Activated CD4-positive, CD25-positive, alpha-beta regulatory T cell treated with anti-CD3 and anti-CD28 coated beads, Interleukin-2, amount 50 U/mL, for 16 hours (primary cell): ENCODE measurements around the gene MEPCE.
"Not testable (repeated sequence)": the region's sequence is repeated elsewhere in the genome, so short reads cannot be mapped to it uniquely, and the experiment has no call there.

Experiments
- DNase-seq: peaks from one replicate; pipeline ENCODE4 v3.0.0-alpha.2; 2020; ENCODE audit warnings: low read depth, low spot score

The MEPCE gene, protein sequence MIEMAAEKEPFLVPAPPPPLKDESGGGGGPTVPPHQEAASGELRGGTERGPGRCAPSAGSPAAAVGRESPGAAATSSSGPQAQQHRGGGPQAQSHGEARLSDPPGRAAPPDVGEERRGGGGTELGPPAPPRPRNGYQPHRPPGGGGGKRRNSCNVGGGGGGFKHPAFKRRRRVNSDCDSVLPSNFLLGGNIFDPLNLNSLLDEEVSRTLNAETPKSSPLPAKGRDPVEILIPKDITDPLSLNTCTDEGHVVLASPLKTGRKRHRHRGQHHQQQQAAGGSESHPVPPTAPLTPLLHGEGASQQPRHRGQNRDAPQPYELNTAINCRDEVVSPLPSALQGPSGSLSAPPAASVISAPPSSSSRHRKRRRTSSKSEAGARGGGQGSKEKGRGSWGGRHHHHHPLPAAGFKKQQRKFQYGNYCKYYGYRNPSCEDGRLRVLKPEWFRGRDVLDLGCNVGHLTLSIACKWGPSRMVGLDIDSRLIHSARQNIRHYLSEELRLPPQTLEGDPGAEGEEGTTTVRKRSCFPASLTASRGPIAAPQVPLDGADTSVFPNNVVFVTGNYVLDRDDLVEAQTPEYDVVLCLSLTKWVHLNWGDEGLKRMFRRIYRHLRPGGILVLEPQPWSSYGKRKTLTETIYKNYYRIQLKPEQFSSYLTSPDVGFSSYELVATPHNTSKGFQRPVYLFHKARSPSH

DNA sequence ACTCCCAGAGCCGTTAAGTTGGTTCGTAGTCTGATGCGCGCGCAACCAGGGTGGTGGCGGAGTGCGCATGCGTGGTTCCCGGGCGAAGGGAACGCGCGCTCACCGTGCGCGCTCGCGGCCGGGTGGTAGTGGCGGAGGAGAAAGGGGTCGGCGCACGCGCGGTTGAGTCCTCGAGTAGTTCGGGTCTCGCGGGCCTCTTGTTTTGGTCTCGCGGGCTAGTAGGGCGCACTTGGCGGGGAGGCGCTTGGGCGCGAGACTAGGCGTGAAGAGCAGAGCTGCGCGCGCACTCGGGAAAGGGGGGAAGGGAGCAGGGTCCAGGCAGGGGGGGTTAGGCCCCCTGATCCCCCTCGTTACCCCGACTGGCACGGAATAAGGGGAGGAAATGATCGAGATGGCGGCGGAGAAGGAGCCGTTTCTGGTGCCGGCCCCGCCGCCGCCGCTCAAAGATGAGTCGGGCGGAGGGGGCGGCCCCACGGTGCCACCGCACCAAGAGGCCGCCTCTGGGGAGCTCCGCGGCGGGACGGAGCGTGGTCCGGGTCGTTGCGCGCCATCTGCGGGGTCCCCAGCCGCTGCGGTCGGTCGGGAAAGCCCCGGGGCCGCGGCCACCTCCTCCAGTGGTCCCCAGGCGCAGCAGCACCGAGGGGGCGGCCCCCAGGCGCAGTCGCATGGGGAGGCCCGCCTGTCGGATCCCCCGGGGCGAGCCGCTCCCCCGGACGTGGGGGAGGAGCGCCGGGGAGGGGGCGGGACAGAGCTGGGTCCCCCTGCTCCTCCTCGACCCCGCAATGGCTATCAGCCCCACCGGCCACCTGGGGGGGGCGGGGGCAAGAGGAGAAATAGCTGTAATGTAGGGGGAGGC lies at the start of gene MEPCE:
TSS of gene MEPCE (plus strand) at position 195 of the 856 bp plus-strand sequence. CDS start at position 383, 188 bp downstream.
- peak; percentile 90 for DNase-seq

DNA sequence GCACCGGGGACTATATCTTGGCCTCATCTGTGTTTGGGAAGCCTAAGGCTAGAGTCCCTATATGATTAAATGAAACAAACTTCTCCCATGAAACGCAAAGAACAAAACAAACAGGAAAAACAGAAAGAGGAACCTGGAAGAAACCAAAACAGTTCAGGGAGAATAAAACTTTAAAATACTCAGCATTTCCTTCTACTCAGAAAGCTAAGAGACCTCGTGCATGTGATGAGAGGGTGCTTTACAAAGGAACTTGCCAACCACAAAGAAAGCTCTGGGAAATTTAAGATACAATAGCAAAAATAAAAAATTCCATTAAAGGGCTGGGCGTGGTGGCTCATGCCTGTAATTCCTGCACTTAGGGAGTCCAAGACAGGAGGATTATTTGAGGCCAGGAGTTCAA lies 49.4 kb upstream of the MEPCE start:
- DNase-seq = no peak

DNA sequence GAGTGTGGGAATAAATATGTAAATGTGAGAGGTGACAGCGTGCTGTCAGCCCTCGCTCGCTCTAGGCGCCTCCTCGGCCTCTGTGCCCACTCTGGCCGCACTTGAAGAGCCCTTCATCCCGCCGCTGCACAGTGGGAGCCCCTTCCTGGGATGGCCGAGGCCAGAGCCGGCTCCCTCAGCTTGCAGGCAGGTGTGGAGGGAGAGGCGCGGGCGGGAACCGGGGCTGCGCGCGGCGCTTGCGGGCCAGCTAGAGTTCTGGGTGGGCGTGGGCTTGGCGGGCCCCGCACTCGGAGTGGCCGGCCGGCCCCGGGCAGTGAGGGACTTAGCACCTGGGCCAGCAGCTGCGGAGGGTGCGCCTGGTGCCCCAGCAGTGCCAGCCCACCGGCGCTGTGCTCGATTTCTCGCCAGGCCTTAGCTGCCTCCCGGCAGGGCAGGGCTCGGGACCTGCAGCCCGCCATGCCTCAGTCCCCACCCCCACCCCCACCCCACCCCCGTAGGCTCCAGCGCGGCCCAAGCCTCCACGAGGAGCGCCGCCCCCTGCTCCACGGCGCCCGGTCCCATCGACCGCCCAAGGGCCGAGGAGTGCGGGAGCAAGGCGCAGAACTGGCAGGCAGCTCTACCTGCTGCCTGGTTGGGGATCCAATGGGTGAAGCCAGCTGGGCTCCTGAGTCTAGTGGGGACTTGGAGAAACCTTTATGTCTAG lies 47.9 kb upstream of the MEPCE start:
- not testable (repeated sequence) for DNase-seq

DNA sequence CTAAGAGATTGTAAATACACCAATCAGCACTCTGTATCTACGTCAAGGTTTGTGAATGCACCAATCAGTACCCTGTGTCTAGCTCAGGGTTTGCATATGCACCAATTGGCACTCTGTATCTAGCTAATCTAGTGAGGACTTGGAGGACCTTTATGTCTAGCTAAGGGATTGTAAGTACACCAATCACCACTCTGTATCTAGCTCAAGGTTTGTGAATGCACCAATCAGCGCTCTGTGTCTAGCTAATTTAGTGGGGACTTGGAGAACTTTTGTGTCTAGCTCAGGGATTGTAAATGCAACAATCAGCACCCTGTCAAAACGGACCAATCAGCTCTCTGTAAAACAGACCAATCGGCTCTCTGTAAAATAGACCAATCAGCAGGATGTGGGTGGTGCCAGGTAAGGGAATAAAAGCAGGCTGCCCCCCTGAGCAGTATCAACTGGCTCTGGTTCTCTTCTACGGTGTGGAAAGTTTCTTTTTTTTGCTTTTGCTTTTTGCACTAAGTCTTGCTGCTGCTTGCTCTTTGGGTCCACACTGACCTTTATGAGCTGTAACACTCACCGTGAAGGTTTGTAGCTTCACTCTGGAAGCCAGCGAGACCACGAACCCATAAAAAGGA lies 47.3 kb upstream of the MEPCE start:
- DNase-seq = not testable (repeated sequence)

DNA sequence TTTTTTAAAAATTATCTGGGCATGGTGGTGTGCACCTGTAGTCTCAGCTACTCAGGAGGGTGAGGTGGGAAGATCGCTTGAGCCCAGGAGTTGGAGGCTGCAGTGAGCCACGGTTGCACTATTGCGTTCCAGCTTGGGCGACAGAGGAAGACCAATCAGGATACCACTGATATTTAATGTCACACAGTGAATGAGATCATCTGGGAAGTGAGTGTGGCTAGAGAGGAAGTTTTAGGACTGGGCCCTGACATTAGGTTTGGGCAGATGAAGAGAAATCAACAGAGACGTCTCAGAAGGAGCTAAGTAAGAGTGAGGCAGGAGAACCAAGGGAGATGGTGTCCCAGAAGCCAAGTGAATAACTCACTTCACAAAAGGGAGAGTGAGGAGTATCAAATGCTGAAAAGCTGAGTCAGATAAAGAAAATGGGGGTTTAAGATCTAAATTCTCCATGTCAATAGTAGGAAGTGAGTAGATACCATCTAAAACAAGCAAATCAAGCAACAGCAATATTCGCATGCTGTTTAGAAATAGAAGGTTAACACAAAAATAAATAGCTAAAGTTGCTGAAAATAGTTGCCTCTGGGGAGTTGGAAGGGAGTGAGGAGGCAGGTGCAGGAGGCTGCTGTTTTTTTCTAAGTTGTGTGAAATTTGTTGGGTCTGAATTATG lies 44.9 kb upstream of the MEPCE start:
- no peak for DNase-seq

DNA sequence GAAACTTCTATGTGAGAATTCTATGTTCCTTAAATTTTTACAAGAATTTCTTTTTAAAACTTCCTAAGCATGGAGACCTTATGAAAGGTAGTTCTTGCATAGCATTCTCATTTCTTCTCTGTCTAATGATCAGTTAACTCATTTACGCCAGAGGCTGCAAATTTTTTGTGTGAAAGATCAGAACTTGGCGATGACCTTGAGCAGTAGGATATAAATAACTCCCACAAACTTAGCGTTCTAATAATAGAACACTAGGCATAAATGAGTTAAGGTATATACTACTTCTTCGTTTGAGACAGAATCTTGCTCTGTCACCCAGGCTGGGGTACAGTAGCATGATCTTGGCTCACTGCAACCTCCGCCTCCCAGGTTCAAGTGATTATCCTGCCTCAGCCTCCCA lies 42.7 kb upstream of the MEPCE start:
- no peak for DNase-seq

DNA sequence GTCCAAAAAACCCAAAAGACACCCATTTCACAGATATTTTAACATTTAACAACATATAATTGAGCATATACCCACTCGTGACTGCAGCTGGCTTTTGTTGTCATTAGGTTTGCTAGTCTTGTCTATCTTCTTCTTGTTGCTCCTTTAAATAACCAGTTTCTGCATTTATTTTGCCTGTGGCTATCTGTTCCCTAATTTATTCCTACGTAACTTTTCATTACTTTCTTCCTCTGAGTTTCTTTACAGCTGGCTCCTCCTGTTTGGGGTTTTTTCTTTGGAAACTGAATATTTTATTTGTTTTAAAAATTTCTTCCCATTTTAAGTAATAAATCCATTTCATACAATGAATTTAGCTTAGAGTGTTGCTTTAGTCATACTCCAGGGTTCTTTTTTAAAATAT lies 41.9 kb upstream of the MEPCE start:
- no peak for DNase-seq

DNA sequence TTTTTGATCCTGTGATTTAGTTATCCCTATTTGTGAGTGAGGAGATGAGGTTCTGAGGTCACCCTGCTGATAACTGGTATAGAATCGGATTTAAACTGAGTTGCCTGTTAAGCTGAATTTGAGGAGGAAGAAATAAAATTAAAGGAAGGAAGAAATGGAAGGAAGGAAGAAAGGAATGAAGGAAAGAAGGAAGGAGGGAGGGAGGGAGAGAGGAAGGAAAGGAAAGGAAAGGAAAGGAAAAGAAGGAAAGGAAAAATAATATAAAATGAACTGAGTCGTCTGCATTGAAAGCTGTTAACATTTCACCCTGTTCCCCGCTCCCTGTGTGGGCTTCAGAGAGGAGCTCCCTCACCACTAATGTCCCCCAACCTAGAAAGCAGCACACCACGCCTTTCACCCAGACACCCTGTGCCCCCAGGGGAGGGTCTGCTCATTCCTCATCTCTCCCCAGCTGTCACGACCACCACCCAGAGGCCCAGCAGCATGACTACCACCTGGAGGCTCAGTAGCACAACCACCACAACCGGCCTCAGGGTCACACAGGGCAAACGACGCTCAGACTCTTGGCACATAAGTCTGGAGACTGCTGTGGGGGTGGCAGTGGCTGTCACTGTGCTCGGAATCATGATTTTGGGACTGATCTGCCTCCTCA lies 40.1 kb upstream of the MEPCE start:
- DNase-seq = no peak

DNA sequence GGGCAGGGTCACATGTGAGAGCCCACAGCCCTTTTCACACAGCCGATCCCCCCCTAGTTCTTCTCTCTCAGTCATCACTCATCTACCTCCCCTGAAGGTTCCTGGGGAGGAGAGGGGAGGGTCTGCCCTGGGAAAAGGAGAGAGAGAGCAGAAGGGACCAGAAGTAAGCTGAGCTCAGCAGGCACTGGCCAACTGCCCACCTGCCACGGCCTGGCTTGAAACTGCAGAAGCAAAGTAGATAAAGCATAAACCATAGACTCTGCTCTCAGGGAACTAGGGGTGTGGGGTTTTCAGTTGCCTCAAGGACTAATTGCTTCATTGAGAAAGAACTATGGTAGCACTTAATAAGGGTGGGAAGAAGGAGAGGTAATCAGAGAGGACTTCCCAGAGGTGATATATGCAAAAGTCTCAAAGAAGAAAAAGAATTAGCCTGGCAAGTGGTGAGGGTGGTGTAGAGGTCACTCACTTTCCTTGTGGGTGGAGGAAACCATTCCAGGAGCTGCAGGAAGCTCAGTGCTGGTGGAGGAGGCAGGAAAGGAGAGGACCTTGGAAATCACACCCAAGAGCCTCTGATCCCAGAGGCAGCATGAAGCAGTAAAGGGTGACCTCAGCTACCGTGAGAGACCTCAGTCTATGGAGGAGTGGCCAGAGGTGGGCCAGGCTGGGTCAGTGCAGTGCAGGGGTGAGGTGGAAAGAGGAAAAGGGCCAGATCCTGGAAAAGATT lies 39.2 kb upstream of the MEPCE start:
- DNase-seq = no peak

DNA sequence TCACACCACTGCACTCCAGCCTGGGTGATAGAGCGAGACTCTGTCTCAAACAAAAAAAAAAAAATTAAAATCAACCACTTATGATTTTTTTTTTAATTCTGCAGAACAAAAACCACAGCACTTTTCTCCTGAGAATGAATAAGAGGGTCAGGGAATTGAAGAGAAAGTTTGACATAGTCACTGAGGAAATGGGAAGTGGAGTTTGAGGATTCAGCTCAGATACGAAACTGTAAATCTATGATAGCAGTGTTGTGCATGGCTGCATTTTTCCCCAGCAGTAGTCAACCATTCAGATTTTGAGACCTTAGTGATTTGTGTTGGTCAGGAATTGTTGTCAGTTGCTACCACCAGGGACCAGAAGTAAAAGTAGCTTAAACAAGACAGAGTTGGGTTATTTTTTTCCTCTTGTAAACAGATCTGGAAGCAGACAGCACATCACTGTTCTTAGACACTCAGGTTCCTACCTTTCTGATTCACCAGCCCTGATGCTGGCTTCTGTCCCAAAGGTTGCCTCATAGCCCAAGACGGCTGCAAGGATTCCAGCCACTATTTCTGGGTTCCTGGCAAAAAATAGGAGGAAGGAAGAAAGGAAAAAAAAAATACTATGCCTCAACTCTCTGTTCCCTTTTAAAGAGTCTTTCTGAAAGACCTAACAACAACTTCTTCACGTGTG lies 36.3 kb upstream of the MEPCE start:
- no peak for DNase-seq

DNA sequence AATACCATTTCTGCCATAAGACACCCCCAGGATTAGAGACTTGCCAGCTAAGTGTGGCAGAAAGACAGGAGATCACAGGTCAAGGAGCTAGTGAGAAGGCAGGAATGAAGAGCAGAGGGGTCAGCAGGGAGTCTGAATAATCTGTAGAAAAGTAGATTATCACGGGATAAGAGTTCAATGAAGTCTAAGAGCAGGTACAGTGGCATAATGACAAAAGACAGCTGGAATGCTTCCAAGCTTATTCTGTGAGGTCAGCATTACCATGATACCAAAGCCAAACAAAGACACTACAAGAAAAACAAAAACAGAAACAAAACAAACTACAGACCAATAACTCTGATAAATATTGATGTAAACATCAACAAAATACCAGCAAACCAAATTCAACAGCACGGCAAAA lies 35.6 kb upstream of the MEPCE start:
- DNase-seq = no peak

DNA sequence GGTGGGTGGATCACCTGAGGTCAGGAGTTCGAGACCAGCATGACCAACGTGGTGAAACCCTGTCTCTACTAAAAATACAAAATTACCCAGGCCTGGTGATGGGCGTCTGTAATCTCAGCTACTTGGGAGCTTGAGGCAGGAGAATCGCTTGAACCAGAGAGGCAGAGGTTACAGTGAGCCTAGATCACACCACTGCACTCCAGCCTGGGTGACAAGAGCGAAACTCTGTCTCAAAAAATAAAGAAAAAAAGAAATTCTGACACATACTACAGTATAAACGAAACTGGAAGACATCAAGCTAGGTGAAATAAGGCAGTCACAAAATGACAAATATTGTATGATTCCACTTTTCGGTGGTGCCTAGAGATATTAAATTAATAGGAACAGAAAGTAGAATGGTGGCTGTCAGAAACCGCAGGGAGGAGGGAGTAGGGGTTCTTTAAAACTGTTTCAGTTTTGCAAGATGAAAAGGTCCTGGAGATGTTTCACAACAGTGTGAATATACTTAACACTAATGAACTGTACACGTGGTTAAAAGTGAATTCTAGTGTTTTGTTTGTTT lies 33.1 kb upstream of the MEPCE start:
- DNase-seq = peak; percentile 24

DNA sequence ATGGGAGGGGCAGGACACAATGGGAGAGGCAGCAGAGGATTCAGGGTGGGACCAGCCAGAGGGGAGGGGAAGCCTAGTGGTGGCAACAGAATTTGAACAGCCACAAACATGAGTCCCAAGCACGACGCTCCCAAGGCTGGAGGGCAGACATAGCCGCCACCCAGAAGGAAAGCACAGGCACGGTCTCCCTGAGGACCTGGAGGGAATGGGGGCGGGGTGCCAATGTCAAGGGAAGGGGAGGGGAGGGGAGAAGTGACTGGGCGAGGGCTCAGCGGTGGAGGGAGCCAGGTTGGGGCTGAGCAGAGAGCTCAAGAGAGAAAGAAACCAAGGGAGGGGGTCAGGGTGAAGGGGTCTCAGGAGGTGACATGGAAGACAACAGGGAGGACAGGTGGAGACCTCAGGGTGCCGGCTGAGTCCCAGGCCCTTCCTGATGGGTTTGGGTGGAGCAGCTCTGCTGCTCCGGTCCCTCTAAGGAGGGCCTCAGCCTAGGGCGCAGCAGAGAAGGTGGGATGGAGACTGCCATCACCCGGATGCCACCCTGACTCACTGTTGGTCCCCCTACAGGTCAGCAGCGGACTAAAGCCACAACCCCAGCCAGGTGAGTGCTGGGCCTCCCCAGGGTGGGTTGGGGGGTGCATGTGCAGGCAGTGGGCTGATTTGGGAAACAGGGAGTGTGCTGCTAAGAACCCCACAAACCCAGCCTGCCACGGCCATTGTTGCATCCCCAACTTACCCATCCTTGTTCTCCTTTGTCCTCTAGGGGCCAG lies 32.1 kb upstream of the MEPCE start:
- DNase-seq = no peak

DNA sequence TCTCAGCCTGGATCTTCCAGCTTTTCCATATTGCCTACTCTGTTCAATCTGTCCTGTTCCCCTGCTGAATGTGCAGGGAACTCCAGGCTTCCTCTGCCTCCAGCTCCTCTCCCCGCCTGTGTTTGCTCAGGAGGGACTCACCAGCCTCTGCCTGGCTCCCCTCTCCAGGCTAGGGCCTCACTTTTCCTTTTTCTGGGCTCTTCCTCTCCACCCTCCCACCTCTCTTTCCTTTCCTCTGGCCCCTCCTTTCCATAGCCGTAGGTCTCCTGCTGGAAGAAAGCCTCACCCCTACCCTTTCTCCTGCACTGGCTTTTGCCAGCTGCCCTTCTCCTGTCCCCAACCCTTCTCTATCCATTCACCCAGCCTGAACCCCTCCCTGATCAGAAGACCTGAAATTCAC lies 31.4 kb upstream of the MEPCE start:
- DNase-seq = no peak

DNA sequence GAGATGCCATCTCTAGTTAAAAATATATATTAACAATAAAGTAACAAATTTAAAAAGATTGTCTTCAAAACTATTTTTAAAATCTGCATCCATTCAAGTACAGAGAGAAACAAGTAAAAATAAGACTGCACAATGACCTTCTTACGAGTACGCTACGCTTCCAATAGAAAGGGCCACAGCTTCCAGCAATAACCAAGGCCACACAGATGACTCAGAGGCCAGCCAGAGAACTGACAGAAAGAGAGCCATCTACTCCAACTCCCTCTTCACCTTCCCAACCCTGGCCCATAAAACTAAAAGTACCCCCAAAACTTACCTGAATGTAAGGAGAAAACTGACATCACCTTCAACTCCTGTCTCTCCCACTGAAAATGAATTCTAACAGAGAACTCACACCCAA lies 29.6 kb upstream of the MEPCE start:
- no peak for DNase-seq

DNA sequence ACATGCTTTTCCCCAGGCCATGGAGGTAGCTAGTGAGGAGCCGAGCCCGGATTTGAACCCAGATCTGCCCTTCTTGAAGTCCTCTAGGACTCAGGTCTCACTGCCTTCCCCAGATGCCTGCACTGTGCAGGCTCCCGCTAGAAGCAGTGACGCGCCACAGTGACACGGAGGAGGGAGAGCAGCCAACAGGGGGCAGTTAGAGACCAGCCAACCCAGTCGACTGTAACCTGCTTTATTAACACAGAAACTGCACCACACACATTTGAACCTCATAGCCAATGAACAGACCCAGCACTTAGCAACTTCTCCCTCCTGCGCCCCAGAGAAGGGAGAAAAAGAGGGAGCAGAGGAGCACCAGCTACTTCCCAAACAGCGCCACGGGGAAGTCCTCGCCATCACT lies 29.0 kb upstream of the MEPCE start:
- DNase-seq = no peak

DNA sequence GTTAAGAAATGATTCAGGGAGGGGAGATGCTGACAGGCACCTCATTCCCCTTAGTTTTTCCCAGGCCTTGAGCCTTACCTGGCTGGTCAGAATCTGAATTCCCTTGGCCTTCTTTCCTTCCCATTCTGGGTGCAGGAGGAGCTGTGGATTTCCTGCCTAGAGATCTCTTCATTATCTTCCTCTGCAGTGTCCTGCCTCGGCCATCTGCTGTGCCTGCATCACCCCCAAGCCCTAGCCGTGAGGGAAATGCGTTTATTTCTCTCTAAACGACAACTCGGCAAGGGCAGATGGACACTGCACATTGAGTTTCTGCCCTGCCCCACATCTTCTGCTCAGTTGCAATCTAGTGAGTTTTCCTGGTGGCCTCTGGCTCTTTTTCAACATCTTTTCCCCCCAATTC lies 27.8 kb upstream of the MEPCE start:
- no peak for DNase-seq

DNA sequence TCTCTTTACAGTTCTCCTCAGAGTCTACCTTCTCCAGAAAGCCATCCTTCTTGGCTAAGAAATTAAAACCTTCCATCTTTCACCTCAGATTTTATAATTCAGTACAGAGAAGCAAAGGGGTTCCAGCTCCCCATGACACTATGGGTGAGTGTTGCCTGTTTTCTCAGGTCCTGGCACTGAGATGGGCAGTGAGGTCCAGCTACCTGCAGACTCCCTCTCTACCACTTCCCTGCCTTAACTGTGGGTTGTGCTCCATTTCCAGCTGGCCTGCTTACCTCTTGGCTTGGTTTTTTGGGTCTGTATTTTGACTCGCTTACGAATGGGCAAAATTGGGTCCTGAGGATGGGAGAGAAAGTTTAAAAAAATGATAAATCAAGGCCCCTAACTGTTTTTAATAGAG lies 27.4 kb upstream of the MEPCE start:
- no peak for DNase-seq
